Measurements from ENCODE around the gene TMC3. TPM values are rescaled to one million over a fixed set of nuclear protein-coding genes. Genes with fewer than 3 reads are reported as not detected.
A peak's percentile ranks its signal among the peaks of the same experiment; 100 is the strongest.
"Not testable (repeated sequence)": the region's sequence is repeated elsewhere in the genome, so short reads cannot be mapped to it uniquely, and the experiment has no call there.

Gene TMC3
- total and polyA plus RNA-seq, 4 donors: 0.11 to 1.9 (median 1.1) TPM

DNA sequence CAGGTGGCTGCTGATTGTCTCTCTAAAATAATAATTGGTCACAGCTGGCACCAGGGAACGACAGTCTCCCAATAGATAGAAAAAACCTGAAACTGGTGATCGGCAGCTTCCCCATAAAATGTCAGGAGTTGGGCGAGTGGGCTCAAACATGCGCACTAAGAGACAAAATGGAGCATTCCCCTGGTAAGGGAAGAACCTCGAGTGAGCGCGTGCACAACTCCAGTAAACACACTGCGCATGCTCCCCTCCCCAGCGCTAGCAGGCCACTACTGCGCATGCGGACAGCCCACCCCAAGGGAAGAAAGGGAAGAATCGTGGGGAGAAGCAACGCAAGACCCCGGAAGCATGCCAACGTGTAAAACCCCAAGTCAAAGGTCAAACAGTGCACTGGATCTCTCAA is 42.4 kb downstream of the TMC3 start:
- Histone ChIP-seq H3K4me1 (ENCODE audit: control insufficient read depth, insufficient read depth, low read length) (peaks cover 3% of the 10 kb centered on the region), H3K27ac (ENCODE audit: low read depth, low read length) (no peak overlapping the region), H3K27me3 (ENCODE audit: control insufficient read depth, insufficient read depth, low read length) (no peaks in the 10 kb centered on the region), H3K4me3 (ENCODE audit: low read depth, low read length) (no peak overlapping the region), H3K9me3 (ENCODE audit: control insufficient read depth, insufficient read depth, low read length) (no peaks in the 10 kb centered on the region), H3K36me3 (ENCODE audit: control insufficient read depth, insufficient read depth, low read length) (peaks cover 3% of the 10 kb centered on the region)
- WGBS (ENCODE audit: insufficient coverage): 93% methylated on average over 14 of the region's 15 CpGs
- DNase-seq (ENCODE audit: low read depth in 4 of 6, low spot score in 6 of 6): no peak

DNA sequence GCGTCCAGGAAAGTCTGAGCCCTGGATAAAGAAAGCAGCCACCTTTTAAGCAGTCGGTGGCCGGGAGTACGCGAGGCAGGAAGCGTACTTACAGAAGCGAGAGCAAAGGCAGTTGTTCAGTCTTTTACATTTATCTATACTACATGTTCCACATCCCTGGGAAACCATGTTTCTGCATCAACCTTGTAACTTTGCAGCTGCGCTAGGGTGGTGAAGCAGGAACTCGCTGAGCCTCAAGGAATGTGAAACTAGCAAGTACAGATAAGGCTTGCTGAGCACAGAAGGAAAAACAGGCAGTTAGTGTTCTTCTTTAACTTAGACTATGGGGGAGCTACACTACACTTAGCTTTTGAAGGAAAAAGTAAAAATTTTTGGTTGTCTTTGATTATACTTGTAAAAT is 42.9 kb downstream of the TMC3 start:
- not testable (repeated sequence) for H3K36me3 ChIP-seq (ENCODE audit: control insufficient read depth, insufficient read depth, low read length); H3K27me3 ChIP-seq (ENCODE audit: control insufficient read depth, insufficient read depth, low read length); H3K9me3 ChIP-seq (ENCODE audit: control insufficient read depth, insufficient read depth, low read length); H3K27ac ChIP-seq (ENCODE audit: low read depth, low read length); DNase-seq (ENCODE audit: low read depth in 4 of 6, low spot score in 6 of 6); H3K4me3 ChIP-seq (ENCODE audit: low read depth, low read length); H3K4me1 ChIP-seq (ENCODE audit: control insufficient read depth, insufficient read depth, low read length)
- 83% methylated on average over 9 of the region's 9 CpGs for WGBS (ENCODE audit: insufficient coverage)

DNA sequence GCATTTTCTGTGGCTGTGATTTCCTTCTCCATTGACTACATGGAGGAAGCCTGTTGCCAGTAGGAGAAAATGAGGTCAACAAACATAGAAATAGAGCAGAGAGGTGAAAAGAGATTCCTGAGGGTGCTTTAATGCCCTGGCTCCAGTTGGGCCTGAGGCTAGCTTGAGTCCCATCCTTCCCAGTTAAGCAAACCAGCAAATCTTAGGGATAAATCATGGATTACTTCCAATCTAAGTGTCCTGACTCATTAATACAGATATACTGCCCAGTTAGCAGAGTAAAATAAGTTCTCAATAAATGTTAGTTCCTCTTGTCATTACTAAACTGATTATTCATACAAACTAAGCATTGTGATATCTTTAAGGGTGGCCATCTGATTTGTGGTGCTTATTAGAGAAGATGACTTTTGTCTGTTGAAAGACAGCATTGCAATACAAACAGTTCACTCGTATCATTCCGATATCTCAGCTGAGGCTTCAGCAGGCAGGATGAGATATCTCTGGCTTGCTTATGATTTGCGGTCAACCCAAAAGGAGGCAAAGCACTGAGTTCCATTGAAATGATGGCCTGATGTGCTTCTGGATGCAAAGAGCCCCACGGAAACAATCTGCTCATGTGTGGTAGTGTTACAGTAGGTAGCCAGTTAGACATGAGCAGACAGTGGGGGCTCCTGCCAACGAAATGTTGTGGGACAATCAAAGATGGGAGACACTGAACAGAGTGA is 43.5 kb downstream of the TMC3 start:
- no peaks in the 10 kb centered on the region for H3K27me3 ChIP-seq (ENCODE audit: control insufficient read depth, insufficient read depth, low read length)

GRCh38 chr15:81329446-81329845 is 44.6 kb downstream of the TMC3 start:
- DNase-seq (ENCODE audit: low read depth in 4 of 6, low spot score in 6 of 6): no peak
- peaks cover 5% of the 10 kb centered on the region for H3K4me1 ChIP-seq (ENCODE audit: control insufficient read depth, insufficient read depth, low read length)
- H3K36me3 ChIP-seq (ENCODE audit: control insufficient read depth, insufficient read depth, low read length): peaks cover 3% of the 10 kb centered on the region
- no peaks in the 10 kb centered on the region for H3K27me3 ChIP-seq (ENCODE audit: control insufficient read depth, insufficient read depth, low read length)
- 100% methylated on average over 2 of the region's 2 CpGs for WGBS (ENCODE audit: insufficient coverage)
- H3K9me3 ChIP-seq (ENCODE audit: control insufficient read depth, insufficient read depth, low read length): no peaks in the 10 kb centered on the region
- no peak overlapping the region for H3K4me3 ChIP-seq (ENCODE audit: low read depth, low read length)
- H3K27ac ChIP-seq (ENCODE audit: low read depth, low read length): no peak overlapping the region

More for the DNA sequence above, 43.5 kb downstream of the TMC3 start:
- H3K4me3 ChIP-seq (ENCODE audit: low read depth, low read length): no peak overlapping the region
- no peaks in the 10 kb centered on the region for H3K9me3 ChIP-seq (ENCODE audit: control insufficient read depth, insufficient read depth, low read length)
- DNase-seq (ENCODE audit: low read depth in 4 of 6, low spot score in 6 of 6): no peak
- 88% methylated on average over 5 of the region's 5 CpGs for WGBS (ENCODE audit: insufficient coverage)
- no peak overlapping the region for H3K27ac ChIP-seq (ENCODE audit: low read depth, low read length)
- peaks cover 3% of the 10 kb centered on the region for H3K36me3 ChIP-seq (ENCODE audit: control insufficient read depth, insufficient read depth, low read length)
- H3K4me1 ChIP-seq (ENCODE audit: control insufficient read depth, insufficient read depth, low read length): peaks cover 3% of the 10 kb centered on the region

DNA sequence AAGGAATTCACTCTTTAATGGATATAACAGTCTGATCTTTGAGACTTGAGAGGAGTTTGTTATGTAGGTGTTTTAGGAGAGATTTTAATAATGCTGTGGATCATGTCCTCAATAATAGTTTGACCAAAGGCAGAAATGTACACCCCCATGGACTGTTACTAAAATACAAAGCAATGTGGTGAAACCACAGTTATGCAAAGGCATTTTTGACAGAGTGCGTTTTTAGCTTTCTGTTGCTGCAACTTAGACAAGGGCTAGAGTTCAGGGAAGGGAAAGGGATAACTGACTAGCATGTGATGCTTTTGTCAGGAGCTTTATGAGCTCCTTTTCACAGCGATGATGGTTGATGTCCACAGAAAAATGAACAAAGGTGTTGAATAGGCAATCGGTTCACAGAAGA is 46.5 kb downstream of the TMC3 start:
- Histone ChIP-seq H3K27me3 (ENCODE audit: control insufficient read depth, insufficient read depth, low read length) (no peaks in the 10 kb centered on the region), H3K27ac (ENCODE audit: low read depth, low read length) (no peak overlapping the region), H3K4me1 (ENCODE audit: control insufficient read depth, insufficient read depth, low read length) (peaks cover 10% of the 10 kb centered on the region), H3K36me3 (ENCODE audit: control insufficient read depth, insufficient read depth, low read length) (peaks cover 3% of the 10 kb centered on the region), H3K4me3 (ENCODE audit: low read depth, low read length) (no peak overlapping the region), H3K9me3 (ENCODE audit: control insufficient read depth, insufficient read depth, low read length) (no peaks in the 10 kb centered on the region)
- WGBS (ENCODE audit: insufficient coverage): 55% methylated on average over 2 of the region's 3 CpGs
- no peak for DNase-seq (ENCODE audit: low read depth in 4 of 6, low spot score in 6 of 6)

DNA sequence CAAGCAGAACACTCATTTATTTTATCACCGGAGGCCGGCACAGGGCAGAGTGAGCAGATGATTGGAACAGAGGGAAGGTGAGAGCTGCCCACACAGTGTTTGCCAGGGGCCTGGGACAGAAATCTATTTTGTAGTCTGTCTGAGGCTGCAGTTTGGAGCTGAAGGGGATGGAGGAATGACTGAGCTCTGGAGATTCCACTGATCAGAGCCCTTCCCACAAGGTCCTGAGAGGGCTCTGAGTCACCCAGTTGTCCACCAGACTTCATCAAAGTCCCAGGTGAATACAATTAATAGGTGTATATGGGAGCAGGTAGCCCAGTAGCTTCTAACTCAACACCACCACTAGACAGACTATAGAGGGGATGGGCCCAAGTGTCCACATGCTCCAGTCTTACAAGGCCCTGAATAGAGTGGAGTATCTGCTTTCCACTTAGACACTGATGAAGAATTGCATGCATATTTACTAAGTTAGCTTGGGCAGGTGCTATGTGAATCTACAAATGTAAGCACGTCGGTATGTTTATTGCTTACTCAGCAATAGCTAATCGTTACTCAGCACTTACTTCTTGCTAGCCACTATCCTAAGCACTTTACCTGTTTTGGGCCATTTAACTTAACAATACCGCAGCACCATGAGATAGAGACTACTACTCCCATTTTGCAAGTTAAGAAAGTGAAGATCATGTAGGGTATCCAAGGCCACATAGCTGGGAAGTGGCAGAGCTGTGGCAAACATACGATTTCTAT is 47.4 kb downstream of the TMC3 start:
- H3K27ac ChIP-seq (ENCODE audit: low read depth, low read length): no peak overlapping the region
- no peak overlapping the region for H3K4me3 ChIP-seq (ENCODE audit: low read depth, low read length)
- 94% methylated on average over 3 of the region's 7 CpGs for WGBS (ENCODE audit: insufficient coverage)
- H3K27me3 ChIP-seq (ENCODE audit: control insufficient read depth, insufficient read depth, low read length): no peaks in the 10 kb centered on the region
- H3K9me3 ChIP-seq (ENCODE audit: control insufficient read depth, insufficient read depth, low read length): no peaks in the 10 kb centered on the region
- H3K4me1 ChIP-seq (ENCODE audit: control insufficient read depth, insufficient read depth, low read length): peaks cover 14% of the 10 kb centered on the region
- no peaks in the 10 kb centered on the region for H3K36me3 ChIP-seq (ENCODE audit: control insufficient read depth, insufficient read depth, low read length)
- no peak for DNase-seq (ENCODE audit: low read depth in 4 of 6, low spot score in 6 of 6)

DNA sequence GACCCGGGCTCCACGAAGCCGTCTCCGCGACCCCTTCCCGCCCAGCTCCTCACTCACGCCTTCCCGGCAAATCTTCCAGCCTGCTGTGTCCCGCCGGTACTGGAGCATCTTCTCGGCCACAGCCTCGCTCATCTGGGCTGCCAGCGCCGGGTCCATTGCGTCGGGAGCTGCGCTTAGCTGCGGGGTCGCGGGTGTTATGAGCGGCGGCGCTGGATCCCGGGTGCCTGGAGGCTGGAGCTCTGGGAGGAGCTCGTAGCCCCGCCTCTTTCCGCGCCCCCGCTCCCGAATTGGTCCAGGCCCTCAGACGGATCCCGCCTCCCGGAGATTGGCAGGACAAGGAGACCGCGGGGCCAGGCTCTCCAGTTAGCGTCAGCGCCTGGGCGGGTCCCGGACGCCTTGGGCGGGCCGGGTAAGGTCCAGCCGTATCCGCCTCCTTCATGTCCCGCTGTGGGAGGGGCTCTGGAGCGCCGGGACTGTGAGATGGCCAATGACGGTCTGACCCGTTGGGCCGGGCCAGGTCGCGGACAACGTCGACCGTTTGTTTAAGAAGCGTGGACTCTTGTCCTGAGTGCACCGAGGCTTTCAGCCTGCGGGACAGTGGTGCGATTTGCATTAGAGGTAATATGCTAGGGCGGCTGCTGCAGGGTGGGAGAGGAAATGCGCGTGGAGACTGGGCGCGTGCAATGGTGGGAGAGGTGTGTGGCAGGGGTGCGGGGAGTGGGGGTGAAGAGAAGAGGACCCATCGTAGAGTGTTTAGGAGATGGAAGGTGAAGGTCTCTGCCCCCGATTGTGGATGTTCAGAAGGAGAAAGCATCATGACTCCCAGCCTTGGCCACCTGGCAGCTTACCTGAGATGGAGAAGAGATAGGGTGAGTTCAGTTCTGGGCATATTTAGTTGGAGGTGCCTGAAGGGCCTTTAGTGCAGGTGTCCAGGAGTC is 49.8 kb downstream of the TMC3 start, which contains the start of gene STARD5:
Gene STARD5 (minus strand): TSS at position 198 of the 938 bp plus-strand sequence. CDS start 42 bp downstream, at position 156.
- no peaks in the 10 kb centered on the region for H3K9me3 ChIP-seq (ENCODE audit: control insufficient read depth, insufficient read depth, low read length)
- H3K4me3 ChIP-seq (ENCODE audit: low read depth, low read length): peak within 1 kb of the TSS; percentile 94
- H3K27ac ChIP-seq (ENCODE audit: low read depth, low read length): peak within 1 kb of the TSS; percentile 80
- H3K4me1 ChIP-seq (ENCODE audit: control insufficient read depth, insufficient read depth, low read length): peaks cover 14% of the 10 kb centered on the region
- peak; percentile 84 to 99 (median 96) for DNase-seq (ENCODE audit: low read depth in 4 of 6, low spot score in 6 of 6)
- H3K36me3 ChIP-seq (ENCODE audit: control insufficient read depth, insufficient read depth, low read length): no peaks in the 10 kb centered on the region
- no peaks in the 10 kb centered on the region for H3K27me3 ChIP-seq (ENCODE audit: control insufficient read depth, insufficient read depth, low read length)
- WGBS (ENCODE audit: insufficient coverage): under 1% methylated on average over 67 of the region's 67 CpGs

DNA sequence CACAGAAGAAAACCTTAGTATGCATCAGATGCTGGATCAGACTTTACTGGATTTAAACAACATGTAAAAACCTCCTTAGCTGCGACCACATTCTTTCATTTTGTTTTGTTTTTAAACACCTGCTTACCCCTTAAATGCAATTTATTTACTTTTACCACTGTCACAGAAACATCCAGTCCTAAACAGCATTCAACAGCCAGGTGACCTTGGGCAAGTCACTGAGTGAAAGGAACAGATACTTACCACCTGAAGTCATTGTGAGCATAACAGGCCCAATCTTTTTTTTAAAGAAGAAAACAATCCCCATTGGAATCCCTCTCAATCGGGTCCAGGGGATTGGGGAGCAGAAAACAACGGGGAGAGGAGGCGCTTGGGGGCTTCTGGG is 50.5 kb downstream of the TMC3 start:
- WGBS (ENCODE audit: insufficient coverage): 0% methylated on average over 3 of the region's 4 CpGs

DNA sequence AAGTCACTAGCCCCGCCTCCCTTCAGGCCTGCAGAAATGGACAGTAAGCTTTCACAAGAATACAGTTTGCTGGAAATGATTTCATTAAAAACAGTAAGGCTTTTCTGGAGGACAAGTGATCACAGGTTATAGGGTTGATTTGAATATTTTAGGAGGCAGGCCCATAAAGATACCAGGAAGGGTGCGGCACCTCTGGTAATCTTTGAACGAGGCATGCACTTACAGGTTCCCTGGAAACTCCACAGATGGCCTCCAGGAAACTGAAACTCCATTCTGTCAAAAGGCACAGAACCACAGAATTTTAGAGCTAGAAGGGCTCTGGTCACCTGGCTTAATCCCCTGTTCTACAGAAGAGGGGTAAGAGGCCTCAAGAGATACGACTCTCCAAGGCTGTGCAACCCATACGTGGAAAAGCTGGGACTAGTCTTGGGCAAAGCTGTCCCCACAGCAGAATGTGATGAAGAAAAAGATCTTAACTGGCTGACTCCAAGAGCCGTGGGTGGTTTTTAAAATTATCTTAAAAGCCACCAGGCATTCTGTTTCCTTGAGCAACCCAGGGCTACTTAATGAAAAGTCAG is 51.2 kb downstream of the TMC3 start:
- WGBS (ENCODE audit: insufficient coverage): 88% methylated on average over 5 of the region's 6 CpGs
- Histone ChIP-seq H3K4me1 (ENCODE audit: control insufficient read depth, insufficient read depth, low read length) (peaks cover 14% of the 10 kb centered on the region), H3K9me3 (ENCODE audit: control insufficient read depth, insufficient read depth, low read length) (no peaks in the 10 kb centered on the region), H3K27me3 (ENCODE audit: control insufficient read depth, insufficient read depth, low read length) (no peaks in the 10 kb centered on the region), H3K27ac (ENCODE audit: low read depth, low read length) (no peak overlapping the region), H3K4me3 (ENCODE audit: low read depth, low read length) (no peak overlapping the region), H3K36me3 (ENCODE audit: control insufficient read depth, insufficient read depth, low read length) (no peaks in the 10 kb centered on the region)
- no peak for DNase-seq (ENCODE audit: low read depth in 4 of 6, low spot score in 6 of 6)

More for the DNA sequence above, 50.5 kb downstream of the TMC3 start:
- no peaks in the 10 kb centered on the region for H3K36me3 ChIP-seq (ENCODE audit: control insufficient read depth, insufficient read depth, low read length)
- DNase-seq (ENCODE audit: low read depth in 4 of 6, low spot score in 6 of 6): no peak
- no peaks in the 10 kb centered on the region for H3K27me3 ChIP-seq (ENCODE audit: control insufficient read depth, insufficient read depth, low read length)
- no peaks in the 10 kb centered on the region for H3K9me3 ChIP-seq (ENCODE audit: control insufficient read depth, insufficient read depth, low read length)
- peak overlapping the region; percentile 94 for H3K4me3 ChIP-seq (ENCODE audit: low read depth, low read length)
- H3K4me1 ChIP-seq (ENCODE audit: control insufficient read depth, insufficient read depth, low read length): peaks cover 14% of the 10 kb centered on the region
- peak overlapping the region; percentile 80 for H3K27ac ChIP-seq (ENCODE audit: low read depth, low read length)
